ENCODE data around the gene RFPL3.
"Not testable (repeated sequence)": the region's sequence is repeated elsewhere in the genome, so short reads cannot be mapped to it uniquely, and the experiment has no call there.

Gene RFPL3

DNA sequence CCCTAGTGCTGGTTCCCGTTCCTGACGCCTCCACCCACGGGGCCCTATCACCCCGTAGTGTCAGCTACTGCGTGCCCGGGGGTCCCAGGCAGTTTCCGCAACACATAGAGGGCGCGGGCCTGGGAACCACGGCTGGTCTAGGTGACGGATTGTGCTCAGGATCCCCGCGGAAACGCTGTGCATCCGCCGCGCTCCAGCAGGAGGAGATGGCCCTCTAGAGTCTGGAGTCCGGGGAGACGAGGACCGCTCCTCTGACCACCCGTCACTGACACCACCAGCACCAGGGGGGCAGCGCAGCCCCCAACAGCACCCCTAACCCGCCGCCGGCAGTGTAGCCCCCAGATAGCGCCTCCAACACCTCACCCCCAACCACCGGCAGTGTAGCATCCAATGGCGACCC is 4.4 kb upstream of the RFPL3 start:
- Histone ChIP-seq H3K9me3 (ENCODE audit: control insufficient read depth, insufficient read depth, low read length) (no peaks in the 10 kb centered on the region), H3K4me1 (ENCODE audit: control insufficient read depth, insufficient read depth, low read length) (peaks cover 4% of the 10 kb centered on the region), H3K27me3 (ENCODE audit: control insufficient read depth, insufficient read depth, low read length) (no peaks in the 10 kb centered on the region), H3K36me3 (ENCODE audit: control insufficient read depth, insufficient read depth, low read length) (no peaks in the 10 kb centered on the region; the same call in 1 of the 2 replicates), H3K4me3 (ENCODE audit: low read length) (no peak overlapping the region), H3K27ac (ENCODE audit: low read length) (no peak overlapping the region)
- no CpG with 5 or more reads among the region's 28 CpGs for WGBS (ENCODE audit: insufficient coverage, insufficient read length)
- no peak for DNase-seq (ENCODE audit: low read depth, low spot score)

DNA sequence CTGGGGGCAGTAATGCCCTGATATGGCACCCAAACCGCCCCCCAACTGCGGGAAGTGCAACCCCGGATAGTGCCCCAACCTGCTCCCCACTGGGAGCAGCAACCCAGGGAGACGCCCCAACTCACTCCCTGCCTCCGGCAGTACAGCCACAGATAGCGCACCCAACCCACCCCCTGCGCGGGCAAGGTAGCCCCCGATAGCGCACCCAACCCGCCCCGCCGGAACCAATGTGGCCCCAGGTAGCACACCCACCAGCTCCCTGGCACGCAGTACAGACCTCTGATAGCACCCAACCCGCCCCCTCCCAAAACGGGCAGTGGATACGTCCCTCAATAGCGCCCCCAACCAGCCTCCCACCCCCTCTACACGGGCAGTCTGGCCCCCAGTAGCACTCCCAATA is 3.8 kb upstream of the RFPL3 start:
- Histone ChIP-seq H3K4me3 (ENCODE audit: low read length) (no peak overlapping the region), H3K27me3 (ENCODE audit: control insufficient read depth, insufficient read depth, low read length) (no peaks in the 10 kb centered on the region), H3K27ac (ENCODE audit: low read length) (no peak overlapping the region), H3K4me1 (ENCODE audit: control insufficient read depth, insufficient read depth, low read length) (peaks cover 4% of the 10 kb centered on the region), H3K9me3 (ENCODE audit: control insufficient read depth, insufficient read depth, low read length) (no peaks in the 10 kb centered on the region), H3K36me3 (ENCODE audit: control insufficient read depth, insufficient read depth, low read length) (no peaks in the 10 kb centered on the region; the same call in 1 of the 2 replicates)
- no peak for DNase-seq (ENCODE audit: low read depth, low spot score)
- WGBS (ENCODE audit: insufficient coverage, insufficient read length) = no CpG with 5 or more reads among the region's 19 CpGs

DNA sequence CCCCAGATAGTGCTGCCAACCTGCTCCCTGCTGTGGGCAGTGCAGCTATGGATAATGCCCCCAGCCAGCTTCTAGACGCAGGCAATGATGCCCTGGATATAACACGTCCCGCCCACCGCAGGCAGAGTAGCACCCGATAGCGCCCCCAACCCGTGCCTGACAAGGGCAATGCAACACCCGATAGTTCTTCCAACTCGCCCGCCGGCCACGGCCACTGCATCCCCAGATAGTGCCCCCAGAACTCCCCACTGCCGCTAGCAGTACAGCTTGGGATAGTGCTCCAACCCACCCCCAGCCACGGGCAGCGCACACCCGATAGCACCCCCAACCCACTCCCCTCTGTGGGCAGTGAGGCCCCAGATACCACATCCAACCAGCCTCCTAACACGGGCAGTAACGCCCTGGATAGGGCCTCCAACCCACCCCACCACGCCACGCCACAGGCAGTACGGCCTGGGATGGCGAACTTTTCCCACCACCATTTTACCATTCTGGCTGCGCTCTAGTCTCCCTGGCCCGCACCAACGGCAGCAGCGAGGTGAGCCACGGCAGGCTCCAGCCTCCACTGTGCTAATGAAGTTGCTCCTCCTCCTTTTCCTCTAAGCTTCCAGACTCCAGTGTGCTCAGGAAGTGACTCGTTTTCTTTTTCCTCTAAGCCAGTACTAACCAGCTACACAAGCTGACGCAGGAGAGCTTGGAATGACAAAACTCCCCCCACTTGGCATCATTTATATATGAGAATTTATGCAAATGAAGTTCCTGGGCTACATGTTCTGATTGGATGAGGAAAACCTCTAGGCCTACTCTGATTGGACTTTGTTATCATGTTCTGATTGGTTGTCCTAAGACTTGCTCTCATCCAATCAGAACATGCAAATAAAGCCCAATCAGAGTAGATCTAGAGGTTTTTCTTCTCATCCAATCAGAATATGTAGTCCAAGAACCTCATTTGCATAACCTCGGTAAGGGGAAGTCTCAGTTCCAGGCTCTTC is 3.0 kb upstream of the RFPL3 start:
- Histone ChIP-seq H3K9me3 (ENCODE audit: control insufficient read depth, insufficient read depth, low read length) (no peaks in the 10 kb centered on the region), H3K27ac (ENCODE audit: low read length) (no peak overlapping the region), H3K4me3 (ENCODE audit: low read length) (no peak overlapping the region), H3K36me3 (ENCODE audit: control insufficient read depth, insufficient read depth, low read length) (no peaks in the 10 kb centered on the region; the same call in 1 of the 2 replicates), H3K4me1 (ENCODE audit: control insufficient read depth, insufficient read depth, low read length) (peaks cover 4% of the 10 kb centered on the region), H3K27me3 (ENCODE audit: control insufficient read depth, insufficient read depth, low read length) (no peaks in the 10 kb centered on the region)
- WGBS (ENCODE audit: insufficient coverage, insufficient read length) = no CpG with 5 or more reads among the region's 30 CpGs
- DNase-seq (ENCODE audit: low read depth, low spot score) = no peak

DNA sequence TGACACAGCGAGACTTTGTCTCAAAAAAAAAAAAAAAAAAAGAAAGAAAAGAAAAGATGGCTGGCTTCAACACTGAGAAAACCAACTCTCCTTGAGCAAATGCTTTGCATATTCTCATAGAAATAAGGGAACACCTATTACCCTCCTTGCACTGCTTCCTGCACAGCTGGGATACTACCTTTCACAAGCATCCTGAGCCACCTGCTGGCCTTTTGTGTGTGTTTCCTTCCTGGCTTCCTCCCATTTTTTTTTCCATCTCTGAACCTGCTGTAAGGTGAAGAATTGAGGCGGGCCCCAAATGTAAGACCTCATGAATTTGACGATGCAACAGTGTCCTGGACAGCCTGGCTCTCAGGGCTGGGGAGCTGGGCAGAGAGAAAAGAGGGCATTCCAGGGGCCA is 1.9 kb upstream of the RFPL3 start:
- H3K9me3 ChIP-seq (ENCODE audit: control insufficient read depth, insufficient read depth, low read length) = no peaks in the 10 kb centered on the region
- no peak overlapping the region for H3K4me3 ChIP-seq (ENCODE audit: low read length)
- H3K36me3 ChIP-seq (ENCODE audit: control insufficient read depth, insufficient read depth, low read length) = no peaks in the 10 kb centered on the region; the same call in 1 of the 2 replicates
- DNase-seq (ENCODE audit: low read depth, low spot score) = peak; percentile 41
- peaks cover 4% of the 10 kb centered on the region for H3K4me1 ChIP-seq (ENCODE audit: control insufficient read depth, insufficient read depth, low read length)
- WGBS (ENCODE audit: insufficient coverage, insufficient read length) = no CpG with 5 or more reads among the region's 3 CpGs
- no peaks in the 10 kb centered on the region for H3K27me3 ChIP-seq (ENCODE audit: control insufficient read depth, insufficient read depth, low read length)
- H3K27ac ChIP-seq (ENCODE audit: low read length) = no peak overlapping the region

DNA sequence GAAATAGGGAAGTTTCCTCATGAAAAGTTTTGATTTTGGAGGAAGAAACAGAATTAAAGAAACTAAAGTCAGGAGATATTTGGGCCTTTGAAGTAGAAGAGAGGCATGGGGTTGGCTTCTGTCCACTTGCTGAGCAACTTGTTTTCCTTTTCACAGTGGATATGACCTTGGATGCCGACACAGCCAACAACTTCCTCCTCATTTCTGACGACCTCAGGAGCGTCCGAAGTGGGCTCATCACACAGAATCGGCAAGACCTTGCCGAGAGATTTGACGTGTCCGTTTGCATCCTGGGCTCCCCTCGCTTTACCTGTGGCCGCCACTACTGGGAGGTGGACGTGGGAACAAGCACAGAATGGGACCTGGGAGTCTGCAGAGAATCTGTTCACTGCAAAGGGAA is 2.4 kb downstream of the RFPL3 start:
- DNase-seq (ENCODE audit: low read depth, low spot score); H3K9me3 ChIP-seq (ENCODE audit: control insufficient read depth, insufficient read depth, low read length); H3K4me3 ChIP-seq (ENCODE audit: low read length); H3K27ac ChIP-seq (ENCODE audit: low read length); H3K4me1 ChIP-seq (ENCODE audit: control insufficient read depth, insufficient read depth, low read length); H3K36me3 ChIP-seq (ENCODE audit: control insufficient read depth, insufficient read depth, low read length); H3K27me3 ChIP-seq (ENCODE audit: control insufficient read depth, insufficient read depth, low read length): not testable (repeated sequence)
- WGBS (ENCODE audit: insufficient coverage, insufficient read length) = no CpG with 5 or more reads among the region's 11 CpGs

DNA sequence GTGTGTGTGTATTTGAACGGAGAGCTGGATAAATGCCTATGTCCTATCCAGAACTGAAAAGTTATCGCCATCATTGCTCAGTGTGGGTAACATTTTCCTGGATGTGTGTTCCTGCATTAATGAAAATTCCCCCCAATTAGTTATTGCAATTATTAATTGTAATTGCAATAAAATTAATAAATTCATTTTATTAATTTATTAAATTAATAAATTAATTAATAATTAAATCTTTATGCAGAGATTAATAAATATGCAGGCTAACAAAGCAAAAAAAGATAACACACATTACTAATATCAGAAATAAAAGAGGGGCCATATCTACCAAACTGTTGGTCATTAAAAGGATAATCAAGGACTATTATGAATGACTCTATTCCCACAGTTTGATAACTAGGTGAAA is 3.6 kb downstream of the RFPL3 start:
- Histone ChIP-seq H3K27me3 (ENCODE audit: control insufficient read depth, insufficient read depth, low read length) (no peaks in the 10 kb centered on the region), H3K27ac (ENCODE audit: low read length) (no peak overlapping the region), H3K4me1 (ENCODE audit: control insufficient read depth, insufficient read depth, low read length) (no peaks in the 10 kb centered on the region), H3K9me3 (ENCODE audit: control insufficient read depth, insufficient read depth, low read length) (no peaks in the 10 kb centered on the region), H3K36me3 (ENCODE audit: control insufficient read depth, insufficient read depth, low read length) (no peaks in the 10 kb centered on the region), H3K4me3 (ENCODE audit: low read length) (no peak overlapping the region)
- WGBS (ENCODE audit: insufficient coverage, insufficient read length) = no CpG with 5 or more reads among the region's 2 CpGs
- no peak for DNase-seq (ENCODE audit: low read depth, low spot score)

DNA sequence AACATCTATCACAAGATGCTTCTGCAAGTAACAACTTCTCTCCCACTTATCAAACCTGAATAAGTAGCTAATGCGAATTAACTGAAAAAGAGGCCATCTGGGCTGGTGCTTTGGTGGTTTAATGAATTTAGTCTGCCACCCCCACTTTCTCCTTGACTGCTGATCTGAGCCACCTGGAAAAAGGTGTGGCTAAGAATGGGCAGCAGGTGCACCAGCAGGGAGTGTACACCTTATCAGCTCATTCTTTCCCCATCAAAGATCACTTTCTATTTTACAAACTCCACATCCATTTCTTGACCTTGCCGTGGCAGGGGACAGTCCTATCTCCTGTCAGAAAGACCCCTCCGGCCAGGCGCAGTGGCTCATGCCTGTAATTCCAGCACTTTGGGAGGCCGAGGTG is 6.5 kb downstream of the RFPL3 start:
- Histone ChIP-seq H3K27ac (ENCODE audit: low read length) (no peak overlapping the region), H3K27me3 (ENCODE audit: control insufficient read depth, insufficient read depth, low read length) (no peaks in the 10 kb centered on the region), H3K36me3 (ENCODE audit: control insufficient read depth, insufficient read depth, low read length) (no peaks in the 10 kb centered on the region), H3K4me1 (ENCODE audit: control insufficient read depth, insufficient read depth, low read length) (no peaks in the 10 kb centered on the region), H3K4me3 (ENCODE audit: low read length) (no peak overlapping the region), H3K9me3 (ENCODE audit: control insufficient read depth, insufficient read depth, low read length) (no peaks in the 10 kb centered on the region)
- no CpG with 5 or more reads among the region's 5 CpGs for WGBS (ENCODE audit: insufficient coverage, insufficient read length)
- no peak for DNase-seq (ENCODE audit: low read depth, low spot score)

DNA sequence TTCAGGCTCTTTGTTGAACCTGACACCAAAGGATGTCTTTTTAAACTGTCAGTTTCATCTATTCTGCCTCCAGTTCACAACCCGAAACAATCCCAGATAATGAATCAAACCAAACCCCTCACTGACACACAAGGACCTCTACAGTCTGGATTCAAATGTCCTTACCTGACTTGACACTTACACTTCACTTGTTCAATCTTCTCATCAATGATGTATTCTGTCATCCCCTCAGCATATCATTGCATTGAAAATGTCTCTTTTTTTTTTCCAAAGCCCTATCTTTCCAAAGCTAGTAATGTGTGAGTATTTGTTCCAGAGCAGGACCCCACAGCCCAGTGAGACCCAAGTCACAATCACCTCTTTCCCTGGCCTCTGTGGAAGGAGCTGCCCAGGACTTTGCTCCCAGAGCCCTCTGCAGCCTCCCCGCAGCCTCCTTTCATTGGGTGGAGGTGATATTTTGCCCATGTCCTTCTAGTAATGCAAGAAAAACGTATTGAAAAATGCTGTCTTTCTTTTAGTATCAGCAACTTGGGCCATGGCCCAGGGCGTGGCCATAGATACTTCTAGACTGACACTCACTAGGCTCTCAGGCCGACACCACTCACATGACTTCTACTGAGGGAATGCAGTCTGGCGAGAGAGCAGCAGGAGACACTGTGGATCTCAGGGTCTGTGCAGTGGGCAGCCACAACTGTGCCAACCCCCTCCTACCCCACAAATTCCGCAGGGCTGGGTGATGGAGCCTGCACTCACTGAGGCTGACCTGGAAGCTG is 18.2 kb downstream of the RFPL3 start:
- no peak for DNase-seq (ENCODE audit: low read depth, low spot score)
- no peak overlapping the region for H3K4me3 ChIP-seq (ENCODE audit: low read length)
- H3K27ac ChIP-seq (ENCODE audit: low read length) = no peak overlapping the region
- H3K4me1 ChIP-seq (ENCODE audit: control insufficient read depth, insufficient read depth, low read length) = no peaks in the 10 kb centered on the region; the same call in 1 of the 2 replicates
- H3K27me3 ChIP-seq (ENCODE audit: control insufficient read depth, insufficient read depth, low read length) = no peaks in the 10 kb centered on the region
- no peaks in the 10 kb centered on the region for H3K36me3 ChIP-seq (ENCODE audit: control insufficient read depth, insufficient read depth, low read length)
- H3K9me3 ChIP-seq (ENCODE audit: control insufficient read depth, insufficient read depth, low read length) = no peaks in the 10 kb centered on the region
- no CpG with 5 or more reads among the region's 7 CpGs for WGBS (ENCODE audit: insufficient coverage, insufficient read length)

DNA sequence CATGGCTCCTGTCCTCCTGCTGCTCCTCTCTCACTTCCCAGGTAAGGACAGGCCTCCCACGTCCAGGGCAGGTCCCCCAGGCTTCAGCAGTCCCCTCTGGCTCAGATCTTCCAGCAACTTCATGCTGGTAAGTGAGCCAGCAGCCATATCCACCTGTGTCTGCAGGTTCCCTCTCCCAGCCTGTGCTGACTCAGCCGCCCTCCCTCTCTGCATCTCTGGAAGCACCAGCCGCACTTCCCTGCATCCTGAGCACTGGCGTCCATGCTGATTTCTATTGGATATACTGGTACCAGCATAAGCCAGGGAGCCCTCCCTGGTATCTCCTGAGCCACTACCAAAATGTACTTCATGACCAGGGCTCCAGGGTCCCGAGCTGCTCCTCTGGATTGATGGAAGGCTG is 19.0 kb downstream of the RFPL3 start:
- no peaks in the 10 kb centered on the region for H3K36me3 ChIP-seq (ENCODE audit: control insufficient read depth, insufficient read depth, low read length)
- no peak overlapping the region for H3K4me3 ChIP-seq (ENCODE audit: low read length)
- H3K27me3 ChIP-seq (ENCODE audit: control insufficient read depth, insufficient read depth, low read length) = no peaks in the 10 kb centered on the region
- no peak overlapping the region for H3K27ac ChIP-seq (ENCODE audit: low read length)
- H3K4me1 ChIP-seq (ENCODE audit: control insufficient read depth, insufficient read depth, low read length) = no peaks in the 10 kb centered on the region; the same call in 1 of the 2 replicates
- no CpG with 5 or more reads among the region's 5 CpGs for WGBS (ENCODE audit: insufficient coverage, insufficient read length)
- H3K9me3 ChIP-seq (ENCODE audit: control insufficient read depth, insufficient read depth, low read length) = no peaks in the 10 kb centered on the region
- DNase-seq (ENCODE audit: low read depth, low spot score) = no peak

DNA sequence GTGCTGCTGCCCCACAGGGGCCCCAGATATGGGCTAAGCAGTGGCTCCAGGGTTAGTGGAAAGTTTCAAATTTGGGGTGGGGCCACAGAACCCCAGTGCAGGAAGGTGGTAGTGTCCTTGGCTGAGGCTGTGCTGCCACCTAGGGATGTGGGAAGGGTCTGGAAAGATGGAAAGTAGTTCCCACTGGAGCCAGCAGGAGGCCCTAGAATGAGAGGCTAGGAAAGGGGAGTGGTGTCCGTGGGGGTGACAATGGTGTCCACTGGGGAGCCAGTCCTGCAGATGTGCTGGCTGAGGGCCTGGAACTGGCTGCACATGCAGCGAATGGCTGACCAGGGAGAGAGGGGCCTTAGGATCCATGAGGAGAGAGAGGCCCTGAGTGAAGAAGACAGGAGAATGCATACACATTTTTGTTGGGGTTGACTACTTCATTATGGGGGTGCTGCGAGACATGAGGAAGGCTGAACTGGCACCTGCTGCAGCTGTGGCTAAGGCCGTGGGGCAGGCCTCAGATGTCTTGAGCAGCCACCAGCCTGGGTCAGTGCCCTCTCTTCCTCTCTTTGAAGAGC is 21.1 kb downstream of the RFPL3 start:
- no peak overlapping the region for H3K4me3 ChIP-seq (ENCODE audit: low read length)
- no peaks in the 10 kb centered on the region for H3K36me3 ChIP-seq (ENCODE audit: control insufficient read depth, insufficient read depth, low read length)
- H3K27ac ChIP-seq (ENCODE audit: low read length) = no peak overlapping the region
- no peaks in the 10 kb centered on the region for H3K27me3 ChIP-seq (ENCODE audit: control insufficient read depth, insufficient read depth, low read length)
- peak; percentile 70 for DNase-seq (ENCODE audit: low read depth, low spot score)
- no CpG with 5 or more reads among the region's 4 CpGs for WGBS (ENCODE audit: insufficient coverage, insufficient read length)
- no peaks in the 10 kb centered on the region; the same call in 1 of the 2 replicates for H3K4me1 ChIP-seq (ENCODE audit: control insufficient read depth, insufficient read depth, low read length)
- no peaks in the 10 kb centered on the region for H3K9me3 ChIP-seq (ENCODE audit: control insufficient read depth, insufficient read depth, low read length)
